H1 (cell line): ENCODE data around the gene PTDSS2. TPM values are rescaled to one million over a fixed set of nuclear protein-coding genes. Genes with fewer than 3 reads are reported as not detected.

ENCODE experiments used
- CREB1 ChIP-seq: IDR thresholded peaks from 2 replicates; pipeline ENCODE4 v1.6.1; 2012; ENCODE audit warnings: inconsistent platforms
- RBBP5 ChIP-seq: IDR thresholded peaks from 2 replicates; pipeline ENCODE4 v1.7.1; 2012; ENCODE audit warnings: low read depth, mild to moderate bottlenecking, inconsistent platforms, low read length, moderate library complexity, borderline replicate concordance
- SAP30 ChIP-seq: fragments of 300-600 bp; sonication (generic); IDR thresholded peaks from 2 replicates; pipeline ENCODE4 v1.7.1; 2012; ENCODE audit warnings: low read length, moderate library complexity, mild to moderate bottlenecking, inconsistent platforms; ENCODE audit not compliant: insufficient read depth, insufficient replicate concordance
- TAF7 ChIP-seq: optimal IDR thresholded peaks from 2 replicates; pipeline ENCODE3; 2011; ENCODE audit warnings: low read depth, mild to moderate bottlenecking, inconsistent platforms, low read length, moderate library complexity, borderline replicate concordance
- polyA plus RNA-seq, 7 experiments: library from polyadenylated mRNA; depleted of rRNA in 3 of 7; stranded (reverse) in 5 of 7; unstranded in 2 of 7; fragments of >200 nt in 5 of 7; fragments of 200-250 nt in 2 of 7; gene quantifications; 1 replicate in 5 of 7; 2 replicates in 1 of 7; 4 replicates in 1 of 7; pipeline versions ENCODE4 v1.2.1 to v1.2.3, GENCODE V29; 2011 to 2013; ENCODE audit warnings: missing spikeins in 2 of 7, mixed read lengths in 2 of 7
- total RNA-seq: library from RNA; stranded (reverse); fragmentation: NEBNext Ultra II Directional; extraction: Animal tissue kit (Norgen Biotek cat#: 25700); gene quantifications from 2 replicates; pipeline ENCODE4 v1.2.1, GENCODE V29; 2021

Gene PTDSS2
- total and polyA plus RNA-seq, 2 of the 8 experiments (the other 6 are each of a cell fraction or from before 2014, with no cell fraction given), result 48.7 to 68.2 TPM

DNA sequence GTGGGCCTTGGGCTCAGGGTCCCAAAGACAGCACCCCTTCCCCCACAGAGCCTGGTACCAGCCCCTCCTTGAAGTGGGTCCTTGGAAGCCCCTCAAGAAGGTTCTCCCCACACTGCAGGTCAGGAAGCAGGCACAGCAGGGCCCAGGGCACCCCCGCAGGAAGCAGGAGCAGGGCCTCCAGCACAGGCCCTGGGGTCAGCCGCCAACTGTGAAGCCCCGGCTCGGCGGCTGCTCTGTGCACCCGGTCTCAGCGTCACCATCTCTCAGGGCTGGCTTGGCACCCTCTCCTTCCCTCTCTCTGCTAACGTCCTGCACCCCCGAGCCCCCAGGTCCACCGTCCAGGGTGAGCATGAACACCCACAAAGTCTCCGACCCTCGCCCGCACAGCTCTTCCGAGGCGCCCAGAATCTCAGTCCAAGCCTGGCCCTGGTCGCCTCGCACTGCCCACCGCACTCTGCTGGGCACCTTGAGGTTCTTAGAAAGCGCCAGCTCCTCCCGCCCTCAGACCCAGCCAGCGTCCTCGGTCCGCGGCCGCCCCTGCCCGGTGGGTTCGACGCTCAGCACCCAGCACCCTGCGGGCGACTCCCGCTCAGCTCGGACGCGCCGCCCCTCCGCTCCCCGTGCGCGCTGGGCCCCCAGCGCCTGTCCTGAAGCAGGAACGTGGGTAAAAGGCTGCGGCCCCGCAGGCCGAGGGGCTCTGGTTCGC, 33.9 kb upstream of the PTDSS2 start (continued):
- TF ChIP-seq SAP30 (no peak), RBBP5 (no peak), TAF7 (no peak), CREB1 (no peak)
